ENCODE data around the gene KRT16. TPM values are rescaled to one million over a fixed set of nuclear protein-coding genes. Genes with fewer than 3 reads are reported as not detected.
A peak's percentile ranks its signal among the peaks of the same experiment; 100 is the strongest.
"Not testable (repeated sequence)": the region's sequence is repeated elsewhere in the genome, so short reads cannot be mapped to it uniquely, and the experiment has no call there.

The KRT16 gene
- total RNA-seq, 1 experiment from 2014 or later: 0.72 TPM

- no peak for DNase-seq (ENCODE audit: low read depth)
These were observed 29.1 kb downstream of the KRT16 start for GRCh38 chr17:41583137-41584127.

GRCh38 chr17:41582061-41582968 lies 30.3 kb downstream of the KRT16 start:
- not testable (repeated sequence) for DNase-seq (ENCODE audit: low read depth)

- DNase-seq (ENCODE audit: low read depth): no peak
These were observed 31.1 kb downstream of the KRT16 start for GRCh38 chr17:41581366-41582060.

DNA sequence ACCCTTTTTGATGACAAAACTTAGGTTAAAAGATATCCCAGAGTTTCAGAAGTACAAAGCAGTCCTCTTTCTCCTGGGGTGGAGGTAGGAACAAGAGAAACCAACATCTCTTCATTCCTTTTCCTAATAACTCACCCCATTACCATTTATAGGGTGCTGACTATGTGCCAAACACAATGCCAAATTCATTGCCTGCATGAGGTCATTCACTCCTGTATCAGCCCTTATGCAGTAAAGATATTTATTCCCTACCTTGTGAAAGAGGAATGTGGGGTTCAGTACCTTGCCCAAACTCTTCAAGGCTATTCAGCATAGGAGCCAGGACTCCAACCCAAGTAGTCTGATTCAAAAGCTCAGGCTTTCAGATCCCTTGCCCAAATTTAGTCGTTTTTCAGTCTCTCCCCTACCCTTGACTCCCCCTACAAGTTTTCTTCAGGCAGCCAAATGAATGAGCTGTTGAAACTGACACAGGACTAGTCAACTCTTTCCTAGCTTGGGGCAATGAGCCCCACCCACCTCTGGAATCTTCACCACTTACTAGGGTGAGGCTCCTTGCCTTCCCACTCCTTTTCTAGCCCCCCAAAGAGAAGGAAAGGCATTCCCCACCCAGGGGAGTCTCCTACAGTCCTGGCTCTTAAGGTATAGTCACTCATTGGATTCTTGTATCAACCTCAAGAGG lies 31.7 kb downstream of the KRT16 start:
- peak; percentile 25 for DNase-seq (ENCODE audit: low read depth)

- no peak for DNase-seq (ENCODE audit: low read depth)
These were observed 32.4 kb downstream of the KRT16 start for GRCh38 chr17:41580244-41580575.

DNA sequence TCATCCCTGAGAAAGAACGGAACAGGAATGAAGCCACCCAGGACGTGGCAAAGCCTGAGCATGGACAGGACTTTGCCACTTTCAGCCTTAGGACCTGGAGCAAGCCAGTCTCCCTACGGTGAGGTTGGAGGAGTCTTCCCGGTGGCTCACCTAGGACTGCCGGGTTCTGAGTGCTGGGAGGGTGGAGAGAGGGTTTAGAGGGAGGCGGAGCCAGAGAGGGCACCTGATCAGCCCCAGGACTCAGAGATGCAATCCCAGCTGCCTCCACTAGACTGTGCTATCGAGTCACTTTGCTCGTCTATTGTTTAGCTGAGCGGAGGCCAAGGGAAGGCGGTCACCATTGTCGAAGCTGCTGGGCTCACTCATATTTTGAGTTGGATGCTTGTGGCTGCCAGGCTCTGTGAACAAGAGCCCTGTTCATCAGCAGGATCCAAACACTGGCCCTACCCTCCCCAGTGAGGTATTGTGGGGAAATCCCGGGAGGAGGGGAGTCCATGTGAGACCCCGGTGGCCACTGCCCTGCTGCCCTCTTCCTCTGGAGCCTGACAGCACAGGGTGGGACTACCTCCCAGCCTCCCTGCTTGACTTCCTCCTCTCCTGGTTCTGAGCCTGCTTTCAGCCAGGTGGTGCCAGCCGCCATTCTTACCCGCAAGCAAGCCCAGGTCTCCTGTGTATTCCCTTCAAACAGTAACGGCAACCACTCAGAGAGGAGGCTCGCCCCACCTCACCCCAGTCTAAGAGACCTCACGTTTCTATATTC lies 32.9 kb downstream of the KRT16 start:
- DNase-seq (ENCODE audit: low read depth): peak; percentile 76

DNA sequence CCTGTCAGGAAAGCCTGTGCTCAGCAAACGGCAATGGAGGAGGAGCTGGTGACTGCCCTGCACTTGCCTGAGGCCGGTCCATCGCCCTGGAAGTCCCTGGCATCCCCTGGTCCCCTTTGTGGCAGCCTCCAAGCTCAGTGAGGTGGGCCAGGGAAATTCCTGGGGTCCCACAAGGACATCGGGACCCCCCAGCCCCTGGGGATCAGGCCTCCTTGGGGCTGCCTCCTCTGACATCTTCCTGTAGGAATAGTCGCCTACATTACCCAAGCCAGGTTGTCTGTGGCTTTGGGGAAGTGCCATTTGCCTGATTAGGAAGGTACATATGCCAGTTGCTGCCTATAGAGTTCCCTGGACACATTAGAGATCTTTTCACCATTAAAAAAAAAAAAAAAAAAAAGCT lies 33.6 kb downstream of the KRT16 start:
- no peak for DNase-seq (ENCODE audit: low read depth)

GRCh38 chr17:41578538-41578937 lies 34.0 kb downstream of the KRT16 start:
- DNase-seq (ENCODE audit: low read depth): no peak

- not testable (repeated sequence) for DNase-seq (ENCODE audit: low read depth)
These were observed 35.8 kb downstream of the KRT16 start for GRCh38 chr17:41576740-41577139.

DNA sequence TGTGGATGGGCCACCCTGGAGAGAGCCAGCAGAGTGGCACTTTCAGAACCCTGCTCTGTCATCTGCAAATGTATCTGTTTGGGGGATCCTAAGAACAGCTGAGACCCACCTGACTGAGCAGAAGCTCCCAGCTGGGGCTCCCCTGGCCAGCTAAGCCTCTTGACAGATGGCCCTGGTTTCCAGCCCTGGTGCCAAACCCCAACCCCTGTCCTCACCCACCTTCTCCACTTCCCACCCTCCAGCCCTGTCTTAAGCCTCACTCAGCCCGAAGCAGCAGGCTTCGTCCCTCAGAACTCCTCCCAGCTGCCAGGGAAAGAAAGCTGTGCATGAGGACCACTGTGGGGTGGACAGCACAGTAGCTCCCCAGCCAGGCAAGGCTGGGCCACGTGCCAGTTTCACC lies 37.2 kb downstream of the KRT16 start:
- DNase-seq (ENCODE audit: low read depth): no peak

DNA sequence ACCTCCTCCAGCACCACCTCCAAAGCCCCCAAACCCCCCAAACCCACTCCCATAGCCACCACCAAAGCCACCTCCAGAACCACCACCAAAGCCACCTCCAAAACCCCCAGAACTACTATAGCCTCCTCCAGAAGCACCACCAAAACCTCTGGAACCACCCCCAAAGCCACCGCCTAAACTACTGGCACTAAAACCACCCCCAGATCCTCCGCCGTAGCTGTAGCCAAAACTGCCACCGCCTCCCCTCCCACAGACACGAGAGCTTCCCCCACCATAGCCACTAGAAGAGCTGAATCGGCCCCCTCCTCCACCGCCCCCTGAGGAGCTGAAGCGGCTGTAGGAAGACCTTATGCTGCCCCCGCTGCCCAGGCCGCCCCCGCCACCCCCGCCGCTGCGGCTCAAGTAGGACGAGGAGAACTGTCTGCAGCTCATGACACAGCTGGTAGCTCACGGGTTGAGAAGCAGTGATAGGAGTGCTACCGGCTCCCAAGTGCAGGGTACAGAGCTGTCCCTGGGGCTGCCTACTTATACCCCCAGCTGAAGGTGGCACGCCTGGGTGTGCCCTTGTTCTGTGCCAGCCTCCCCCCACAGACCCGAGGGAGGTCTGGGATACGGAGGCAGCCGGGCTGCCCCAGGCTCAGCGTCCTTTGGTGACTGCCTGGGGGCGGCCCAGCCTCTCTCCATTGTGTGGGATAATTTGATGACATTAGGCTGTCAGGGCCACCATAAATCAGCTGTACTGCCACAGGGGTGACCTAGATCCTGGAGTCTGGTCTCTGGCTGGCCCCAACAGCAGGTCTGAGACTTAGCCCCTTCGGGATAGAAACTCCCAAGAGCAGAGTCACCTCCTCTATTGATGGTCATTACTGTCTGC lies 40.8 kb downstream of the KRT16 start, which contains the start of gene KRT9:
Gene KRT9, minus strand, starts transcription at position 499 of the 874 bp plus-strand sequence. Its CDS starts 67 bp downstream, at position 432.
- no peak for DNase-seq (ENCODE audit: low read depth)

DNA sequence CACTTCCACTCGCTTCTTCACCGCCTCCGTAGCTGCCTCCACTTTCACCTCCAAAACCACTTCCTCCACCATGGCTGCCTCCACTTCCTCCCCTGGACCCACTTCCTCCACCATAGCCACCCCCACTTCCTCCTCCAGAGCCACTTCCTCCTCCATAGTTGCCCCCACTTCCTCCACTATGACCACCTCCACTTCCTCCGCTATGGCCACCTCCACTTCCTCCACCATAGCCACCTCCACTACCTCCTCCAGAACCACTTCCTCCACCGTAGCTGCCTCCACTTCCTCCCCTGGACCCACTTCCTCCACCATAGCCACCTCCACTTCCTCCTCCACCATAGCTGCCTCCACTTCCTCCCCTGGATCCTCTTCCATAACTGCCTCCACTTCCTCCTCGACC lies 45.2 kb downstream of the KRT16 start:
- no peak for DNase-seq (ENCODE audit: low read depth)

GRCh38 chr17:41565338-41565737 lies 47.2 kb downstream of the KRT16 start:
- DNase-seq (ENCODE audit: low read depth): no peak

DNA sequence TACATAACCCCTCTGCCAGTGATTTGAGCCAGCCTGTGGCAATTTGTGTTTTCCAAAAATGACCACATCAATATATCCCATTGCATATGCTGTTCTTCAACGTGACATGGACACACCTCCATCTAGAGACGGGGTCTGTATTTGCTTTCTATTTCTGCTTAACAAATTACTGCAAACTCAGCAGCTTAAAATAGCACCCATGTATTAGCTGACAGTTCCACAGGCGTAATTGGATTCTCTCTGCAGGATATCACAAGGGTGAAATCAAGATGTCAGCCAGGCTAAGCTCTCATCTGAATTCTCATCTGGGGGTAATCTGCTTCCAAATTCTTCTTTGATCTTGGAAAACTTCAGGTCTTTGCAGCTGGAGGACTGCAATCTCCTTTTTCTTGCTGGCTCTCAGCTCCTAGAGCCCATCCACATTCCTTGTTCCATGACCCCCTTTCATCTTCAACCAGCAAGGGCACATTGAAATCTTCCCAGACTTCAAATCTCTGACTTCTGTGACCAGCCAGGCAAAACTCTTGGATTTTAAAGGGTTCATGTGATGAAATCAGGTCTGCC lies 48.9 kb downstream of the KRT16 start:
- no peak for DNase-seq (ENCODE audit: low read depth)

DNA sequence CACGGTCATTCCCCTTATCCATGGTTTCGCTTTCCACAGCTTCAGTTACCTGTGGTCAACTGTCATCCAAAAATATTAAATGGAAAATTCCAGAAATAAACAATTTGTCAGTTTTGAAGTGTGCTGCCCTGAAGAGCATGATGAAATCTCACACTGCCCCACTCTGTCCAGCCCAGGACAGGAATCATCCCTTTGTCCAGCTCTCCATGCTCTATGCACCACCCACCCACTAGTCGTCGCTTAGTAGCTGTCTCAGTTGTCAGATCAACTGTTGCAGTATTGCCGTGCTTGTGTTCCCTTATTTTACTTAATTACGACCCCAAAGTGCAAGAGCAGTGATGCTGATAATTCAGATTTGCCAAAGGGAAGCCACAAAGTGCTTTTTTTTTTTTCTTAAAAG lies 51.0 kb downstream of the KRT16 start:
- no peak for DNase-seq (ENCODE audit: low read depth)

All from RPMI7951 (cell line).